K562 (cell line): Measurements from ENCODE around the gene TSEN54. TPM values are rescaled to one million over a fixed set of nuclear protein-coding genes. Genes with fewer than 3 reads are reported as not detected.

Experiments
- ATAC-seq: fragments of 200-7000 bp; cut with Tn5 transposase; 3 replicates; pipeline ENCODE4 v1.9.1; 2020; ENCODE audit warnings: moderate library complexity
- BruUV-seq: library from RNA; stranded (reverse); fragments of 400-500 nt; replicated peaks from 2 replicates; lab custom pipeline; 2021; lab: Mats Ljungman, UMichigan
- CTCF ChIA-PET: fragments of 300-600 bp; formaldehyde crosslinking; extraction: SDS; loops from one replicate; lab custom pipeline; 2021; ENCODE audit warnings: low intra/inter-chr PET ratio; lab: Yijun Ruan, JAX
- POLR2A ChIA-PET: fragments of 300-600, 350-650 bp; sonication (Branson Sonifier 250); formaldehyde crosslinking; extraction: SDS; loops from one replicate; lab custom pipeline; 2021; ENCODE audit warnings: antibody characterized with exemption, inconsistent platforms; lab: Yijun Ruan, JAX
- DNase-seq, 4 experiments: peaks; one replicate each; pipeline versions ENCODE4 v3.0.0 to v3.0.0-alpha.2; 2011 to 2018; ENCODE audit warnings: low spot score in 3 of 4, mixed read lengths in 3 of 4; ENCODE audit errors: extremely low read depth in 1 of 4
- FAIRE-seq: peaks from 2 replicates; lab custom pipeline; 2011; peaks lifted over from hg19 to GRCh38; lab: Jason Lieb, UNC
- H2AFZ ChIP-seq: 2 replicates; pipeline ENCODE4 v1.6.0; 2011; ENCODE audit warnings: low read depth, low read length, control low read depth, inconsistent platforms
- H3K27ac ChIP-seq: fragments of 200-600 bp; 3 replicates; pipeline ENCODE4 v1.8.0; 2011; ENCODE audit warnings: low read depth, mild to moderate bottlenecking, control low read depth, inconsistent platforms, low read length, moderate library complexity, mixed read lengths; ENCODE audit errors: extremely low read depth
- H3K27me3 ChIP-seq, 2 experiments: fragments of 300-600 bp in 1 of 2; 2 replicates in 1 of 2; 3 replicates in 1 of 2; pipeline versions ENCODE4 v1.6.0 to v1.8.0; 2011; ENCODE audit warnings: inconsistent platforms in 2 of 2, low read length in 2 of 2, mild to moderate bottlenecking in 1 of 2, mixed read lengths in 1 of 2, moderate library complexity in 1 of 2; ENCODE audit not compliant: control insufficient read depth in 2 of 2, insufficient read depth in 2 of 2
- H3K36me3 ChIP-seq: fragments of 300-600 bp; 3 replicates; pipeline ENCODE4 v1.8.0; 2011; ENCODE audit warnings: mild to moderate bottlenecking, low read length, inconsistent platforms; ENCODE audit not compliant: control insufficient read depth, insufficient read depth
- H3K4me1 ChIP-seq, 2 experiments: fragments of 200-600 bp in 1 of 2; replicated peaks in 1 of 2; 2 replicates in 1 of 2; 3 replicates in 1 of 2; pipeline versions ENCODE4 v1.5.1 to v1.8.0; 2011; ENCODE audit warnings: inconsistent platforms in 2 of 2, low read length in 2 of 2, mild to moderate bottlenecking in 1 of 2, mixed read lengths in 1 of 2, moderate library complexity in 1 of 2; ENCODE audit not compliant: control insufficient read depth in 2 of 2, insufficient read depth in 2 of 2
- H3K4me2 ChIP-seq: 2 replicates; pipeline ENCODE4 v1.6.1; 2011; ENCODE audit warnings: low read length, control low read depth, inconsistent platforms, mixed read lengths; ENCODE audit not compliant: insufficient read depth
- H3K4me3 ChIP-seq: fragments of 200-600 bp; sonication (generic), shearing (Covaris generic); 2 replicates; pipeline ENCODE4 v1.5.1; 2016; ENCODE audit warnings: control low read depth, inconsistent platforms
- H3K79me2 ChIP-seq: fragments of 200-600 bp; 3 replicates; pipeline ENCODE4 v1.8.0; 2011; ENCODE audit warnings: low read length, inconsistent platforms; ENCODE audit not compliant: control insufficient read depth, insufficient read depth
- H3K9ac ChIP-seq, 2 experiments: 2 replicates each; pipeline versions ENCODE4 v1.6.0 to v1.6.1; 2011; ENCODE audit warnings: low read depth in 2 of 2, low read length in 2 of 2, control low read depth in 1 of 2, inconsistent platforms in 1 of 2, mild to moderate bottlenecking in 1 of 2, mixed read lengths in 1 of 2; ENCODE audit not compliant: insufficient read depth in 1 of 2
- H3K9me1 ChIP-seq: one replicate; pipeline ENCODE4 v1.6.0; 2011; ENCODE audit warnings: inconsistent platforms, mild to moderate bottlenecking, low read length, moderate library complexity; ENCODE audit not compliant: control insufficient read depth, insufficient read depth
- H3K9me3 ChIP-seq: replicated peaks from 2 replicates; pipeline ENCODE4 v1.5.1; 2011; ENCODE audit warnings: low read depth, low read length, inconsistent platforms; ENCODE audit not compliant: control insufficient read depth, insufficient read depth
- H4K20me1 ChIP-seq: replicated peaks from 2 replicates; pipeline ENCODE4 v1.6.1; 2011; ENCODE audit warnings: low read length, inconsistent platforms, mixed read lengths; ENCODE audit not compliant: control insufficient read depth, insufficient read depth
- EZH2 ChIP-seq: IDR thresholded peaks from 2 replicates; pipeline ENCODE4 v1.6.1; 2012; ENCODE audit warnings: low read depth, mild to moderate bottlenecking, inconsistent platforms, low read length, borderline replicate concordance
- WGBS: fragments of 100-300 bp; shearing (Covaris generic); methylation state at CpG from one replicate; pipeline ENCODE4 v1.1.6; 2016; ENCODE audit warnings: low coverage, mixed read lengths; ENCODE audit not compliant: insufficient coverage; ENCODE audit errors: missing lambda C conversion rate; 5-methylcytosine and 5-hydroxymethylcytosine counted together
- in situ Hi-C: fragments of 300-500 bp; cut with MboI; formaldehyde crosslinking; loops from 4 replicates; pipeline ENCODE4 v1.15.0; 2018; ENCODE audit warnings: inconsistent platforms, mixed read lengths
- intact Hi-C: fragments of 100-400 bp; cut with micrococcal nuclease; formaldehyde crosslinking; loops from 2 replicates; pipeline ENCODE4 v1.14.2; 2022
- polyA plus RNA-seq, 8 experiments: library from polyadenylated mRNA; depleted of rRNA in 4 of 8; stranded (reverse) in 5 of 8; unstranded in 3 of 8; fragments of >200 nt; fragmentation: Nextera tagmentation in 2 of 8; fragmentation: Illumina TruSeq in 1 of 8; extraction: Ambion mirVana in 2 of 8; extraction: Trizol in 1 of 8; gene quantifications; 2 replicates each; pipeline versions ENCODE4 v1.2.1 to v1.2.3, GENCODE V29; 2011 to 2014; ENCODE audit warnings: inconsistent platforms in 1 of 8, missing spikeins in 1 of 8
- total RNA-seq, 7 experiments: library from RNA; depleted of rRNA in 6 of 7; stranded (reverse); fragments of >200 nt in 6 of 7; fragmentation: Illumina TruSeq in 2 of 7; extraction: Trizol in 2 of 7; gene quantifications; 2 replicates each; pipeline versions ENCODE4 v1.2.1 to v1.2.3, GENCODE V29; 2011 to 2021; ENCODE audit warnings: low replicate concordance in 1 of 7
- TF ChIP-seq, protein P1 (sequence below): fragments of 250-450 bp; sonication (Bioruptor Pico); IDR thresholded peaks from 2 replicates; pipeline ENCODE4 v1.4.0; 2020; ENCODE audit warnings: mild to moderate bottlenecking

The TSEN54 gene
- total and polyA plus RNA-seq, 9 of the 15 experiments (the other 6 are each of a cell fraction or from before 2014, with no cell fraction given), result 5.9 to 64.3 (median 48.9) TPM

- ChIA-PET CTCF (no interaction called here), POLR2A (interaction anchor here (0.6 to 1.6 kb wide), 6 partner anchors 12 to 92 kb away, joined by 3 to 8 read pairs (median 4); partner anchors contain the start of gene TMEM94)
- FAIRE-seq, result no peak
- no peaks in the 10 kb centered on the region for H3K27me3 ChIP-seq
- 79% methylated on average over 12 of the region's 13 CpGs for WGBS
- no peaks in the 10 kb centered on the region for H4K20me1 ChIP-seq
- in situ Hi-C loops, result no loop called here
- ATAC-seq, result no peak
- H3K9ac ChIP-seq, result peak overlapping the region in 1 of 2 experiments; percentile 24; a peak in 1 of 4 replicates
- H2AFZ ChIP-seq, result no peak overlapping the region
- H3K9me3 ChIP-seq, result no peaks in the 10 kb centered on the region
- no peak overlapping the region for H3K4me3 ChIP-seq
- DNase-seq, result no peak
- no peaks in the 10 kb centered on the region for H3K9me1 ChIP-seq
- peaks cover 15% of the 10 kb centered on the region; the same call in 2 of the 3 replicates for H3K36me3 ChIP-seq
- H3K27ac ChIP-seq, result no peak overlapping the region
- H3K4me1 ChIP-seq, result no peaks in the 10 kb centered on the region; a peak in 1 of 5 replicates
- no TSS peak for BruUV-seq
- TF ChIP-seq, protein P1, sequence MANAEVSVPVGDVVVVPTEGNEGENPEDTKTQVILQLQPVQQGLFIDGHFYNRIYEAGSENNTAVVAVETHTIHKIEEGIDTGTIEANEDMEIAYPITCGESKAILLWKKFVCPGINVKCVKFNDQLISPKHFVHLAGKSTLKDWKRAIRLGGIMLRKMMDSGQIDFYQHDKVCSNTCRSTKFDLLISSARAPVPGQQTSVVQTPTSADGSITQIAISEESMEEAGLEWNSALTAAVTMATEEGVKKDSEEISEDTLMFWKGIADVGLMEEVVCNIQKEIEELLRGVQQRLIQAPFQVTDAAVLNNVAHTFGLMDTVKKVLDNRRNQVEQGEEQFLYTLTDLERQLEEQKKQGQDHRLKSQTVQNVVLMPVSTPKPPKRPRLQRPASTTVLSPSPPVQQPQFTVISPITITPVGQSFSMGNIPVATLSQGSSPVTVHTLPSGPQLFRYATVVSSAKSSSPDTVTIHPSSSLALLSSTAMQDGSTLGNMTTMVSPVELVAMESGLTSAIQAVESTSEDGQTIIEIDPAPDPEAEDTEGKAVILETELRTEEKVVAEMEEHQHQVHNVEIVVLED (CRISPR knock-in tag), result no peak
- TF ChIP-seq EZH2, result no peak
- TF ChIP-seq, all 486 proteins: peak for 0
- intact Hi-C loops, result no loop called here
- no peak overlapping the region for H3K4me2 ChIP-seq
- no peaks in the 10 kb centered on the region for H3K79me2 ChIP-seq
These were observed 47.5 kb upstream of the TSEN54 start for GRCh38 chr17:75468779-75469373.
